Left renal pelvis (tissue), 4 donors: Measurements from ENCODE around the gene F3. TPM values are rescaled to one million over a fixed set of nuclear protein-coding genes. Genes with fewer than 3 reads are reported as not detected.

Source experiments
- polyA plus RNA-seq, 4 donors: library from polyadenylated mRNA; unstranded; fragments of 120-200 nt; gene quantifications; one replicate each; pipeline ENCODE4 v1.2.1, GENCODE V29; 2013; ENCODE audit not compliant: insufficient read length in 4 of 4

Gene F3
- polyA plus RNA-seq, 4 donors = 7.6 to 57.9 (median 45.9) TPM

Other genes starting within 250 kb of the F3 start
- gene ABCD3, start 123.4 kb downstream of the F3 start, polyA plus RNA-seq = 10 to 100 TPM; 33.7 to 74.1 (median 72.4) TPM